ENCODE data around the gene ITGB4. TPM values are rescaled to one million over a fixed set of nuclear protein-coding genes. Genes with fewer than 3 reads are reported as not detected.

Gene ITGB4
- total and polyA plus RNA-seq, 10 of the 15 experiments (the other 5 are each of a cell fraction or from before 2014, with no cell fraction given): 0.06 to 1.6 (median 0.27) TPM; not detected in 2

- no peak for TF ChIP-seq BMI1 (IDR thresholded peaks at IDR 0.05; ENCODE audit: borderline replicate concordance)
Measured at GRCh38 chr17:75769536-75769935, 48.3 kb downstream of the ITGB4 start (continued).

- peaks cover 0 to 6% of the 10 kb centered on the region in 2 experiments; a peak in 3 of 4 replicates for H3K36me3 ChIP-seq (ENCODE audit: control insufficient read depth in 2 of 2, insufficient read depth in 2 of 2, low read length in 1 of 2)
- H3K9me3 ChIP-seq (replicated peaks; ENCODE audit: control insufficient read depth, insufficient read depth, low read length): no peaks in the 10 kb centered on the region
- H3K4me3 ChIP-seq: no peak overlapping the region
- intact Hi-C loops (cut with micrococcal nuclease; ENCODE audit: unreplicated experiment) (no loop called here), in situ Hi-C loops (cut with MboI) (no loop called here)
- H4K20me1 ChIP-seq (ENCODE audit: control insufficient read depth, insufficient read depth): peaks cover 3% of the 10 kb centered on the region; the same call in 1 of the 2 replicates
- no peak overlapping the region for H3K27ac ChIP-seq (ENCODE audit: control insufficient read depth, insufficient read depth)
- WGBS (ENCODE audit: insufficient coverage, insufficient replicate concordance, low lambda C conversion rate, missing lambda C conversion rate): 81% methylated on average over 17 of the region's 17 CpGs
- no TSS peak for BruUV-seq (replicated peaks)
- DNase-seq (ENCODE audit: low read depth, low spot score) (no peak), FAIRE-seq (no peak), ATAC-seq (no peak)
- POLR2A ChIA-PET: interaction anchor here (0.6 to 1.1 kb wide), 3 partner anchors 15 to 84 kb away, joined by 3 to 4 read pairs (median 3); partner anchors contain the start of gene WBP2
- no peaks in the 10 kb centered on the region for H3K4me1 ChIP-seq (ENCODE audit: control insufficient read depth, insufficient read depth, low read length)
- TF ChIP-seq NFYB (IDR thresholded peaks at IDR 0.05; ENCODE audit: insufficient read depth, low read depth, low read length): no peak
- TF ChIP-seq, protein P1, sequence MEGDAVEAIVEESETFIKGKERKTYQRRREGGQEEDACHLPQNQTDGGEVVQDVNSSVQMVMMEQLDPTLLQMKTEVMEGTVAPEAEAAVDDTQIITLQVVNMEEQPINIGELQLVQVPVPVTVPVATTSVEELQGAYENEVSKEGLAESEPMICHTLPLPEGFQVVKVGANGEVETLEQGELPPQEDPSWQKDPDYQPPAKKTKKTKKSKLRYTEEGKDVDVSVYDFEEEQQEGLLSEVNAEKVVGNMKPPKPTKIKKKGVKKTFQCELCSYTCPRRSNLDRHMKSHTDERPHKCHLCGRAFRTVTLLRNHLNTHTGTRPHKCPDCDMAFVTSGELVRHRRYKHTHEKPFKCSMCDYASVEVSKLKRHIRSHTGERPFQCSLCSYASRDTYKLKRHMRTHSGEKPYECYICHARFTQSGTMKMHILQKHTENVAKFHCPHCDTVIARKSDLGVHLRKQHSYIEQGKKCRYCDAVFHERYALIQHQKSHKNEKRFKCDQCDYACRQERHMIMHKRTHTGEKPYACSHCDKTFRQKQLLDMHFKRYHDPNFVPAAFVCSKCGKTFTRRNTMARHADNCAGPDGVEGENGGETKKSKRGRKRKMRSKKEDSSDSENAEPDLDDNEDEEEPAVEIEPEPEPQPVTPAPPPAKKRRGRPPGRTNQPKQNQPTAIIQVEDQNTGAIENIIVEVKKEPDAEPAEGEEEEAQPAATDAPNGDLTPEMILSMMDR (IDR thresholded peaks at IDR 0.05 in 2 of 3, conservative IDR thresholded peaks at IDR 0.05 in 1 of 3; ENCODE audit: control insufficient read depth in 2 of 3, extremely low read depth in 1 of 3, insufficient read depth in 1 of 3, low read depth in 3 of 3, low read length in 3 of 3): peak in 1 of 3 experiments; percentile 13; a peak in 1 of 6 replicates
- peak; percentile 19; the same call in 1 of the 2 replicates for TF ChIP-seq NR2C1 (IDR thresholded peaks at IDR 0.05)
- 0 out of 2 replicates have a peak, but pooled peaks cover under 1% of the 10 kb centered on the region for H3K79me2 ChIP-seq (ENCODE audit: control insufficient read depth, insufficient read depth, low read length)
- SMC1A ChIA-PET (ENCODE audit: uncharacterized antibody, unreplicated experiment): no interaction called here
- no peak overlapping the region for H3K4me2 ChIP-seq (ENCODE audit: control insufficient read depth, insufficient read depth)
- RAD21 ChIA-PET (ENCODE audit: unreplicated experiment): no interaction called here
- no peaks in the 10 kb centered on the region for H3K27me3 ChIP-seq (replicated peaks in 1 of 2; ENCODE audit: control insufficient read depth in 2 of 2, insufficient read depth in 2 of 2, low read length in 1 of 2)
- CTCF ChIA-PET: interaction anchor here (2.5 kb wide), 1 partner anchor 7 kb away, joined by 13 read pairs; the partner anchor contains the start of gene GALK1
- no peak overlapping the region for H2AFZ ChIP-seq (ENCODE audit: control insufficient read depth, low read depth, low read length)
- H3K9ac ChIP-seq (ENCODE audit: control insufficient read depth, insufficient read depth, low read length): no peak overlapping the region
Measured at GRCh38 chr17:75771334-75772281, 50.3 kb downstream of the ITGB4 start.
